Parathyroid adenoma (tissue), 2 donors: Measurements from ENCODE around the gene AXIN2.

Source experiments
- H2AFZ ChIP-seq: fragments of 300-600 bp; sonication (generic); one replicate; pipeline ENCODE4 v1.7.0; 2017; ENCODE audit warnings: antibody characterized with exemption, mild to moderate bottlenecking
- H3K27ac ChIP-seq: fragments of 300-600 bp; sonication (generic); one replicate; pipeline ENCODE4 v1.7.0; 2017
- H3K27me3 ChIP-seq: fragments of 300-600 bp; sonication (generic); one replicate; pipeline ENCODE4 v1.7.0; 2017; ENCODE audit warnings: low read length; ENCODE audit not compliant: control insufficient read depth, insufficient read depth
- H3K36me3 ChIP-seq: fragments of 300-600 bp; sonication (generic); one replicate; pipeline ENCODE4 v1.7.0; 2017; ENCODE audit warnings: low read length; ENCODE audit not compliant: control insufficient read depth, insufficient read depth
- H3K4me1 ChIP-seq: fragments of 300-600 bp; sonication (generic); one replicate; pipeline ENCODE4 v1.7.0; 2017; ENCODE audit warnings: control low read depth
- H3K4me2 ChIP-seq: fragments of 300-600 bp; sonication (generic); one replicate; pipeline ENCODE4 v1.7.0; 2017; ENCODE audit warnings: low read length
- H3K4me3 ChIP-seq: fragments of 300-600 bp; sonication (generic); one replicate; pipeline ENCODE4 v1.7.0; 2017; ENCODE audit warnings: low read depth, low read length
- H3K79me2 ChIP-seq: fragments of 300-600 bp; sonication (generic); one replicate; pipeline ENCODE4 v1.7.0; 2017; ENCODE audit warnings: control low read depth
- H3K9ac ChIP-seq: fragments of 300-600 bp; sonication (generic); one replicate; pipeline ENCODE4 v1.7.0; 2017; ENCODE audit warnings: mild to moderate bottlenecking
- H3K9me3 ChIP-seq: fragments of 300-600 bp; sonication (generic); one replicate; pipeline ENCODE4 v1.7.0; 2017; ENCODE audit warnings: low read length; ENCODE audit not compliant: control insufficient read depth
- TF ChIP-seq, protein P1 (sequence below): fragments of 300-600 bp; sonication (generic); IDR thresholded peaks from one replicate; pipeline ENCODE4 v1.7.0; 2017; ENCODE audit warnings: antibody characterized with exemption, mild to moderate bottlenecking
- donor health status: primary hyperparathyroidism.

AXIN2 gene

DNA sequence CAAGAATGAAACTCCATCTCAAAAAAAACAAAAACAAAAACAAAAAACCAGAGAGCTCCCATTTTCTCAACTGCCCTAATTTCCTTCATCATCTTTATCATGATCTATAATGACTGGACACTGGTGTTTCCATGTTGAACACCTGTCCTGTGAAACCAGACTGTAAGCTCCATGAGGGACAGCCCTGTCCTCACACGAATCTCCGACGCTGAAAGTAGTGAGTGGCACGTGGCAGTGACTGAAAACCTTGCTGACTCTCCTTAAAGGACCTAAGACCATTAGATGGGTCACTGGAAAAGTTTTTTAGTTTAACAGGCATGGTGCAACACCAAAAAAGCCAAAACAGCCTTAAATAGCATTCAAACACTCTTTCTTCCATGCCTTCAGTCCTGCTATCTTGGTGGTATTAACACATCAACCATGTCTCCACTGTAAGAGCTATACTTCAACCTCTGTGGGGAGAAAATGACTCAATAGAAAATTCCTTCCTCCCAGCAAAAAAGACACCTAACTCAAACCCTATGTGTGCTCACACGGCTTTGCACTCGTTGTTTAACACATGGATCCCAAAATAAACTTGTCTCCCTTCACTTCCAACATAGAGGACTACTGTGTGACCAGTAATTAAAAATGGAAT lies 8.3 kb downstream of the AXIN2 start:
- Histone ChIP-seq H3K27me3 (no peaks in the 10 kb centered on the region), H3K9me3 (no peaks in the 10 kb centered on the region), H3K36me3 (no peaks in the 10 kb centered on the region), H3K4me1 (peaks cover 21% of the 10 kb centered on the region), H3K9ac (no peak overlapping the region), H3K79me2 (peaks cover 14% of the 10 kb centered on the region), H2AFZ (no peak overlapping the region), H3K4me2 (no peak overlapping the region), H3K27ac (no peak overlapping the region), H3K4me3 (no peak overlapping the region)
- TF ChIP-seq, protein P1, sequence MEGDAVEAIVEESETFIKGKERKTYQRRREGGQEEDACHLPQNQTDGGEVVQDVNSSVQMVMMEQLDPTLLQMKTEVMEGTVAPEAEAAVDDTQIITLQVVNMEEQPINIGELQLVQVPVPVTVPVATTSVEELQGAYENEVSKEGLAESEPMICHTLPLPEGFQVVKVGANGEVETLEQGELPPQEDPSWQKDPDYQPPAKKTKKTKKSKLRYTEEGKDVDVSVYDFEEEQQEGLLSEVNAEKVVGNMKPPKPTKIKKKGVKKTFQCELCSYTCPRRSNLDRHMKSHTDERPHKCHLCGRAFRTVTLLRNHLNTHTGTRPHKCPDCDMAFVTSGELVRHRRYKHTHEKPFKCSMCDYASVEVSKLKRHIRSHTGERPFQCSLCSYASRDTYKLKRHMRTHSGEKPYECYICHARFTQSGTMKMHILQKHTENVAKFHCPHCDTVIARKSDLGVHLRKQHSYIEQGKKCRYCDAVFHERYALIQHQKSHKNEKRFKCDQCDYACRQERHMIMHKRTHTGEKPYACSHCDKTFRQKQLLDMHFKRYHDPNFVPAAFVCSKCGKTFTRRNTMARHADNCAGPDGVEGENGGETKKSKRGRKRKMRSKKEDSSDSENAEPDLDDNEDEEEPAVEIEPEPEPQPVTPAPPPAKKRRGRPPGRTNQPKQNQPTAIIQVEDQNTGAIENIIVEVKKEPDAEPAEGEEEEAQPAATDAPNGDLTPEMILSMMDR = no peak

DNA sequence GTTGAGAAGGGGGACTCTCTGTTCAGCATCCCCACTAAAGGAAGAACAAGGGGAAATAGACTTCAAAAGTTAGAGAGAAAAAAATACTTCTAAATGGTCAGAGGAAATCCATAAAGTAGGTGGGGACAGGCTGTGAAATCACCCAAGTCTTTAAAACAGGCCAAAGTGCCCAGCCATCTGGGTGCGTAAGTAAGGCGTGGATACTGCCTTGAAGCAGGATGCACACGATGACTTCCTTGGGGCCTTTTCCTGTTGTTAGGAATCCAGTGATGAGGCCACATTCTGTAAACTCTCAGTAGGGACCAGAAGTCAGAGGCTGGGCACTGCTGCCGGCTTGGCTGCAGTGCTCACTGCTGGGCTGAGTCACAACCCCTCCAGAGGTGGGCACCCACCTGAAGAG lies 9.2 kb downstream of the AXIN2 start:
- TF ChIP-seq, protein P1 = no peak
- no peak overlapping the region for H3K9ac ChIP-seq

GRCh38 chr17:65551267-65552040 lies 10.0 kb downstream of the AXIN2 start:
- Histone ChIP-seq H3K9ac (no peak overlapping the region), H3K4me1 (peaks cover 23% of the 10 kb centered on the region)
- TF ChIP-seq, protein P1 = no peak

More for the DNA sequence above, 9.2 kb downstream of the AXIN2 start:
- no peak overlapping the region for H3K4me2 ChIP-seq
- H3K9me3 ChIP-seq = no peaks in the 10 kb centered on the region
- H3K36me3 ChIP-seq = no peaks in the 10 kb centered on the region
- no peaks in the 10 kb centered on the region for H3K27me3 ChIP-seq
- no peak overlapping the region for H3K4me3 ChIP-seq
- no peak overlapping the region for H3K27ac ChIP-seq
- H2AFZ ChIP-seq = no peak overlapping the region
- H3K4me1 ChIP-seq = peaks cover 25% of the 10 kb centered on the region
- H3K79me2 ChIP-seq = peaks cover 14% of the 10 kb centered on the region

GRCh38 chr17:65550758-65551157 lies 10.7 kb downstream of the AXIN2 start:
- Histone ChIP-seq H3K27ac (no peak overlapping the region), H3K4me2 (no peak overlapping the region), H3K79me2 (peaks cover 14% of the 10 kb centered on the region), H3K9me3 (no peaks in the 10 kb centered on the region), H3K27me3 (no peaks in the 10 kb centered on the region), H3K4me1 (peaks cover 16% of the 10 kb centered on the region), H3K9ac (no peak overlapping the region), H3K36me3 (no peaks in the 10 kb centered on the region), H2AFZ (no peak overlapping the region), H3K4me3 (no peak overlapping the region)
- TF ChIP-seq, protein P1 = no peak

More at GRCh38 chr17:65551267-65552040, 10.0 kb downstream of the AXIN2 start:
- H3K9me3 ChIP-seq = no peaks in the 10 kb centered on the region
- H3K36me3 ChIP-seq = no peaks in the 10 kb centered on the region
- H3K27me3 ChIP-seq = no peaks in the 10 kb centered on the region
- no peak overlapping the region for H2AFZ ChIP-seq
- H3K27ac ChIP-seq = no peak overlapping the region
- no peak overlapping the region for H3K4me3 ChIP-seq
- no peak overlapping the region for H3K4me2 ChIP-seq
- peaks cover 14% of the 10 kb centered on the region for H3K79me2 ChIP-seq
